Natural killer cell (primary cell): ENCODE measurements around the gene ABCB8. TPM values are rescaled to one million over a fixed set of nuclear protein-coding genes. Genes with fewer than 3 reads are reported as not detected.
A peak's percentile ranks its signal among the peaks of the same experiment; 100 is the strongest.

ENCODE experiments used
- ATAC-seq, 3 donors: fragments of 150-1000 bp in 2 of 3; fragments of 200-7000 bp in 1 of 3; cut with Tn5 transposase; 1 replicate in 1 of 3; 2 replicates in 2 of 3; pipeline ENCODE4 v1.10.0; 2021; ENCODE audit warnings: mild to moderate bottlenecking in 2 of 3, moderate library complexity in 2 of 3
- DNase-seq, 2 donors: peaks; one replicate each; pipeline versions ENCODE4 v3.0.0 to v3.0.0-alpha.2; 2013 to 2021; ENCODE audit warnings: mixed read lengths in 1 of 2
- H3K27ac ChIP-seq: one replicate; pipeline ENCODE4 v1.5.1; 2013; ENCODE audit warnings: mild to moderate bottlenecking, low read length
- H3K27me3 ChIP-seq: one replicate; pipeline ENCODE4 v1.6.1; 2013; ENCODE audit warnings: low read length; ENCODE audit not compliant: control insufficient read depth, insufficient read depth
- H3K36me3 ChIP-seq: one replicate; pipeline ENCODE4 v1.6.1; 2013; ENCODE audit warnings: low read length; ENCODE audit not compliant: control insufficient read depth, insufficient read depth
- H3K4me1 ChIP-seq: one replicate; pipeline ENCODE4 v1.6.1; 2013; ENCODE audit warnings: low read length; ENCODE audit not compliant: control insufficient read depth, insufficient read depth
- H3K4me3 ChIP-seq: one replicate; pipeline ENCODE4 v1.5.1; 2013; ENCODE audit warnings: low read length
- H3K9me3 ChIP-seq: one replicate; pipeline ENCODE4 v1.6.1; 2013; ENCODE audit warnings: low read length; ENCODE audit not compliant: control insufficient read depth, insufficient read depth
- H3K27ac Mint-ChIP-seq, 2 donors: one replicate each; pipeline ENCODE4 v1.8.0; 2022; ENCODE audit warnings: mild to moderate bottlenecking in 2 of 2, mixed read lengths in 2 of 2, moderate library complexity in 1 of 2
- H3K27me3 Mint-ChIP-seq, 2 donors: one replicate each; pipeline ENCODE4 v1.8.0; 2022; ENCODE audit warnings: low read depth in 2 of 2, mixed read lengths in 2 of 2
- H3K36me3 Mint-ChIP-seq: one replicate; pipeline ENCODE4 v1.8.0; 2022; ENCODE audit warnings: mixed read lengths
- H3K4me1 Mint-ChIP-seq, 2 donors: one replicate each; pipeline ENCODE4 v1.8.0; 2022; ENCODE audit warnings: mixed read lengths in 2 of 2
- H3K4me3 Mint-ChIP-seq: one replicate; pipeline ENCODE4 v1.8.0; 2022; ENCODE audit warnings: mild to moderate bottlenecking, moderate library complexity, mixed read lengths
- H3K9me3 Mint-ChIP-seq, 2 donors: one replicate each; pipeline ENCODE4 v1.8.0; 2022; ENCODE audit warnings: mixed read lengths in 2 of 2
- CTCF ChIP-seq: fragments of 200-600 bp; IDR thresholded peaks from one replicate; pipeline ENCODE4 v1.8.0; 2022; ENCODE audit warnings: antibody characterized with exemption
- WGBS: methylation state at CpG from one replicate; pipeline ENCODE4 v1.1.7; 2013; ENCODE audit warnings: missing lambda C conversion rate; ENCODE audit not compliant: insufficient coverage; 5-methylcytosine and 5-hydroxymethylcytosine counted together
- intact Hi-C: fragments of 100-400 bp; cut with micrococcal nuclease; formaldehyde crosslinking; loops from one replicate; pipeline ENCODE4 v1.14.2; 2022
- total RNA-seq, 4 donors: library from RNA; stranded (reverse); fragments of 120-200 nt in 1 of 4; gene quantifications; one replicate each; pipeline versions ENCODE4 v1.2.3 to v1.2.4, GENCODE V29; 2013 to 2022

Gene ABCB8
- total RNA-seq, 3 donors from 2014 or later (not counting 1 experiment from before 2014, with no cell fraction given) = 50.6 to 60.5 (median 53.7) TPM

GRCh38 chr7:151000897-151001495 lies 27.3 kb upstream of the ABCB8 start:
- Mint-ChIP-seq H3K9me3 (no peaks in the 10 kb centered on the region), H3K4me1 (peaks cover 6 to 41% of the 10 kb centered on the region in 2 donors), H3K36me3 (no peaks in the 10 kb centered on the region), H3K27ac (peak overlapping the region in 1 of 2 donors; percentile 30), H3K27me3 (peaks cover 0 to 7% of the 10 kb centered on the region in 2 donors), H3K4me3 (no peak overlapping the region)
- no peak for TF ChIP-seq CTCF
- H3K27ac ChIP-seq = no peak overlapping the region
- intact Hi-C loops = no loop called here
- no peak for DNase-seq
- no peaks in the 10 kb centered on the region for H3K36me3 ChIP-seq
- H3K4me1 ChIP-seq = peaks cover 56% of the 10 kb centered on the region
- no peaks in the 10 kb centered on the region for H3K27me3 ChIP-seq
- no peak for ATAC-seq
- H3K4me3 ChIP-seq = no peak overlapping the region
- peaks cover 13% of the 10 kb centered on the region for H3K9me3 ChIP-seq
- 64% methylated on average over 10 of the region's 13 CpGs for WGBS

- no peaks in the 10 kb centered on the region for H3K36me3 ChIP-seq
- H3K27ac ChIP-seq = no peak overlapping the region
- no peak overlapping the region for H3K4me3 ChIP-seq
- no peak overlapping the region for H3K27ac Mint-ChIP-seq
- no peak for TF ChIP-seq CTCF
- peaks cover 0 to 7% of the 10 kb centered on the region in 2 donors for H3K27me3 Mint-ChIP-seq
- H3K9me3 ChIP-seq = peaks cover 13% of the 10 kb centered on the region
- intact Hi-C loops = no loop called here
- H3K4me3 Mint-ChIP-seq = no peak overlapping the region
- H3K27me3 ChIP-seq = no peaks in the 10 kb centered on the region
- peaks cover 6 to 41% of the 10 kb centered on the region in 2 donors for H3K4me1 Mint-ChIP-seq
- 97% methylated on average over 15 of the region's 16 CpGs for WGBS
- peaks cover 54% of the 10 kb centered on the region for H3K4me1 ChIP-seq
- no peaks in the 10 kb centered on the region for H3K9me3 Mint-ChIP-seq
- DNase-seq = no peak
- no peaks in the 10 kb centered on the region for H3K36me3 Mint-ChIP-seq
- no peak for ATAC-seq
Observed at GRCh38 chr7:151001546-151001945, 26.7 kb upstream of the ABCB8 start.

DNA sequence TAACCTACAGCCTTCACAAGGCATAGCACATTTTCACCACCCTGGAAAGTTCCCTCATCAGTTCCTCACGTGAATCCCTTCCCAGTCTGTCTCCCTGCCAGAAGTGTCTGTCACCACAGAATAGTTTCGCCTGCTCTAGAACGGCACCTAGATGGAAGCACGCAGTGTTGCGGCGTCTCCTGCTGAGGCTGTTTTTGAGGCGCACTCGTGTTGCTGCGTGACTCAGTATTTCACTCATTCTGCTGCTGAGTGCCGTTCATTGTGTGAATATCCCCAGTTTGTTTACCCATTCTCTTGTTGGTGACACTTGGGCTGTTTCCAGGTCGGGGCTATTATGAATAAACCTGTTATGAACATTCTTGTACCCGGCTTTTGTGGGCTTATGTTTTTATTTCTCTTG lies 24.7 kb upstream of the ABCB8 start:
- Histone ChIP-seq H3K27ac (no peak overlapping the region), H3K4me1 (peaks cover 56% of the 10 kb centered on the region), H3K9me3 (peaks cover 13% of the 10 kb centered on the region), H3K4me3 (no peak overlapping the region), H3K36me3 (no peaks in the 10 kb centered on the region), H3K27me3 (no peaks in the 10 kb centered on the region)
- 91% methylated on average over 12 of the region's 12 CpGs for WGBS
- peaks cover 22 to 44% of the 10 kb centered on the region in 2 donors for H3K4me1 Mint-ChIP-seq
- ATAC-seq (no peak), DNase-seq (no peak)
- H3K27ac Mint-ChIP-seq = no peak overlapping the region
- H3K9me3 Mint-ChIP-seq = no peaks in the 10 kb centered on the region
- intact Hi-C loops = no loop called here
- H3K4me3 Mint-ChIP-seq = no peak overlapping the region
- H3K36me3 Mint-ChIP-seq = no peaks in the 10 kb centered on the region
- peaks cover 0 to 7% of the 10 kb centered on the region in 2 donors for H3K27me3 Mint-ChIP-seq
- no peak for TF ChIP-seq CTCF

- Histone ChIP-seq H3K27me3 (no peaks in the 10 kb centered on the region), H3K4me3 (no peak overlapping the region), H3K9me3 (no peaks in the 10 kb centered on the region), H3K27ac (no peak overlapping the region), H3K4me1 (peaks cover 58% of the 10 kb centered on the region), H3K36me3 (no peaks in the 10 kb centered on the region)
- Mint-ChIP-seq H3K27ac (no peak overlapping the region), H3K36me3 (no peaks in the 10 kb centered on the region), H3K4me1 (peaks cover 30 to 50% of the 10 kb centered on the region in 2 donors), H3K27me3 (peaks cover 0 to 7% of the 10 kb centered on the region in 2 donors), H3K9me3 (no peaks in the 10 kb centered on the region), H3K4me3 (no peak overlapping the region)
- no peak for DNase-seq
- no peak for ATAC-seq
- TF ChIP-seq CTCF = no peak
- WGBS = 89% methylated on average over 8 of the region's 9 CpGs
- intact Hi-C loops = no loop called here
Observed at GRCh38 chr7:151005566-151005965, 22.7 kb upstream of the ABCB8 start.
